Measurements from ENCODE around the gene MAML3.

Gene MAML3

DNA sequence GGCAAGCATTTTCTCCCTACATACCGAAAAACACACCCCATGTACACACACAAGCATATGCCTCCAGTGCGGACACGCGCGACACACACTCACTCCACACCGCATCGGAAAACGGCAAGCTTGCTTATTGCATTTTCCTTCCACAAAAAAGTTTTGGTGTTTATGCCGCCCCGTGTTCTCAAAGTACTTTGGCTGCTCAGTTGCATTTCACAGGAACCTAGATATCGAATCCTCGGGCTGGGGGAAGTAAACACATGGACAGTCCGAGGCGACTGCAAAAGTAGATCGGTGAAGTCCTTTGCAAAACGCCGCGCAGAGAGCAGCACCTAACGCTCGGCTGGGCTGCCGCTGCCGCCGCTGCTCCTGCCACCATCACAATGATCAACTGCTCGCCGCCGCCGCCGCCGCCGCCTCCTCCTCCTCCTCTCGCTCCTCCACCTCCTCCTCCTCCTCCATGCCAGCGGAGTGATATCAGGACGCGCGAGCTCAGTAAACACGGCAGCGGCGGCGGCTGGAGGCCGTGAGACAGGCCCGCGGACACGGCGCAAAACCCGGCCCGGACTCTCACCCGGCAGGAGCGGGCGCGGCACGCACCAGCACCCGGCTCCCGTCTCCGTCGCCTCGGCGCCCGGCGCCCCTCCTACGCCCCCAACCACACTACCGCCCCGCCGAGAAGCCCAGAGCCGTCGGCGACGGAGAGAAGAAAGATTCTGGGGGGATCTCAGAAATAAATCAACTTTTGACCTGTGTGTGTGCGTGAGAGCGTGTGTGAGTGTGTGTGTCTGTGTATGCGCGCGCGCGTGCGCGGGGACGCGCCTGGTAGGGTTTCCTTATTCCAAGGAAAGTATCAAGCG is at the start of gene MAML3:
MAML3 (minus strand) TSS at position 467 of the 854 bp plus-strand sequence. CDS start 857 bp downstream, outside the sequence.
- Mint-ChIP-seq H3K4me3 (peak within 1 kb of the TSS; percentile 87), H3K36me3 (ENCODE audit: low read depth) (no peaks in the 10 kb centered on the region), H3K4me1 (ENCODE audit: low read depth) (peaks cover 32% of the 10 kb centered on the region), H3K27me3 (ENCODE audit: low read depth) (peaks cover 74% of the 10 kb centered on the region), H3K27ac (peak within 1 kb of the TSS; percentile 72), H3K9me3 (no peaks in the 10 kb centered on the region)

DNA sequence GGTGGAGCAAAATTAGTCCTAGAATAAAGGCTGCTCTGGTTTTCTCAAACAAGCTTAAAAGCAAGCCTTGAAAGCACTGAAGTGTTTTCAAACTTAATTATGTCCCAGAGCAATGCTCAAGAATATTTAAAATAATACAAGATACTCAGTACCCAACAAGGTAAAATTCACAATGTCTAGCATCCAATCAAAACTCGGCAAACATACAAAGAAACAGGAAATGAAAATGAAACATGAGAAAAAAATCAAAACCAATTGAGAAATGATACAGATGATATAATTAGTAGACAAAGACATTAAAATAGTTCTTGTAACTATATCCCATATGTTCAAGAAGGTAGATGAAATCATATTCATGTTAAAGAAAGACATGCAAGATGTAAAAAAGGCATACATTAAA is 45.0 kb upstream of the MAML3 start:
- Mint-ChIP-seq H3K4me3 (no peak overlapping the region), H3K4me1 (ENCODE audit: low read depth) (no peaks in the 10 kb centered on the region), H3K9me3 (no peaks in the 10 kb centered on the region), H3K27me3 (ENCODE audit: low read depth) (peaks cover 39% of the 10 kb centered on the region), H3K36me3 (ENCODE audit: low read depth) (no peaks in the 10 kb centered on the region), H3K27ac (no peak overlapping the region)

DNA sequence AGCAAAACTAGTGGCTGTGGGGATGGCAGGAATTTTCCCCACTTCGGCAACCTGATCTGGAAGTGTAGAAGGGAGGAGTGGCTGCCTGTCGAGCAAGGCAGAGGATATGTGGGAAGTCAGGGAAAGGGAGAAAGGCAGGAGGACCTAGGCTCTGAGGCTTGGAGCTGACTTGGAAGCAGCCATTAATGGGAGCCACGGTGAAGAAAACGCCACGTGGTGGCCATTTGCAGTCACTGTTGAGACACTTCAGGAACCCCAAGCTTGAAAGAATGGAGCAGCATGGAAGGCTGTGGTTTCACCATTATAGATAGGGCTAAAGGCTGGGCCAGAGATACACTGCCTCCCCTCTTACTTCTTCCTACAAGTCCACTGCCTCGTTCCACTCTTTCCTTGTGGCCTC is 41.8 kb upstream of the MAML3 start:
- Mint-ChIP-seq H3K9me3 (no peaks in the 10 kb centered on the region), H3K4me3 (no peak overlapping the region), H3K4me1 (ENCODE audit: low read depth) (no peaks in the 10 kb centered on the region), H3K36me3 (ENCODE audit: low read depth) (no peaks in the 10 kb centered on the region), H3K27ac (no peak overlapping the region), H3K27me3 (ENCODE audit: low read depth) (peaks cover 39% of the 10 kb centered on the region)

- H3K9me3 Mint-ChIP-seq, result no peaks in the 10 kb centered on the region
- H3K27ac Mint-ChIP-seq, result no peak overlapping the region
- peaks cover 33% of the 10 kb centered on the region for H3K27me3 Mint-ChIP-seq (ENCODE audit: low read depth)
- no peak overlapping the region for H3K4me3 Mint-ChIP-seq
- H3K36me3 Mint-ChIP-seq (ENCODE audit: low read depth), result no peaks in the 10 kb centered on the region
- no peaks in the 10 kb centered on the region for H3K4me1 Mint-ChIP-seq (ENCODE audit: low read depth)
Observed at GRCh38 chr4:140189805-140190204, 35.8 kb upstream of the MAML3 start.

DNA sequence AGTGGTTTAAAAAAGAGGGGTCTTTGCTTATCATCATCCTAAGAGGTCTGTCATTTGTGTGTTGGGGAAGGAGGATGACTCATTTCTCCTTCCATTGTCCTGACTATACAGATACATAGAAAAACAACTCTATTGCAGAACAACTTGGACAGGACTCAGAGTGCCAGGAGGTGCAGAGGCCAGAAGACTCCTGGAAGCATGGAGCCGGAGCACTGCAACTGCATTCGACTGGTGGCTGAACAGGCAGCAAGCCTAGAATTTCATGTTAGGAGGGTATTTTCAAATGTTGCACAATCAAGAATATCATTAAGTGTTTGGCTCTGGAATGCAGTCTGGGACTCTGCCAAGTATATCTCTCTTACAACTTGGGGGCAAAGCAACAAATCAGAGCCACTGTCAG is 35.0 kb upstream of the MAML3 start:
- Mint-ChIP-seq H3K36me3 (ENCODE audit: low read depth) (no peaks in the 10 kb centered on the region), H3K4me3 (no peak overlapping the region), H3K27ac (no peak overlapping the region), H3K27me3 (ENCODE audit: low read depth) (peaks cover 39% of the 10 kb centered on the region), H3K4me1 (ENCODE audit: low read depth) (no peaks in the 10 kb centered on the region), H3K9me3 (no peaks in the 10 kb centered on the region)

GRCh38 chr4:140187316-140187695 is 33.3 kb upstream of the MAML3 start:
- Mint-ChIP-seq H3K27ac (no peak overlapping the region), H3K27me3 (ENCODE audit: low read depth) (peaks cover 39% of the 10 kb centered on the region), H3K36me3 (ENCODE audit: low read depth) (no peaks in the 10 kb centered on the region), H3K9me3 (no peaks in the 10 kb centered on the region), H3K4me1 (ENCODE audit: low read depth) (no peaks in the 10 kb centered on the region), H3K4me3 (no peak overlapping the region)

- H3K9me3 Mint-ChIP-seq, result no peaks in the 10 kb centered on the region
- peaks cover 39% of the 10 kb centered on the region for H3K27me3 Mint-ChIP-seq (ENCODE audit: low read depth)
- H3K4me3 Mint-ChIP-seq, result no peak overlapping the region
- no peaks in the 10 kb centered on the region for H3K36me3 Mint-ChIP-seq (ENCODE audit: low read depth)
- H3K4me1 Mint-ChIP-seq (ENCODE audit: low read depth), result no peaks in the 10 kb centered on the region
- no peak overlapping the region for H3K27ac Mint-ChIP-seq
Observed at GRCh38 chr4:140186651-140187315, 32.8 kb upstream of the MAML3 start.

DNA sequence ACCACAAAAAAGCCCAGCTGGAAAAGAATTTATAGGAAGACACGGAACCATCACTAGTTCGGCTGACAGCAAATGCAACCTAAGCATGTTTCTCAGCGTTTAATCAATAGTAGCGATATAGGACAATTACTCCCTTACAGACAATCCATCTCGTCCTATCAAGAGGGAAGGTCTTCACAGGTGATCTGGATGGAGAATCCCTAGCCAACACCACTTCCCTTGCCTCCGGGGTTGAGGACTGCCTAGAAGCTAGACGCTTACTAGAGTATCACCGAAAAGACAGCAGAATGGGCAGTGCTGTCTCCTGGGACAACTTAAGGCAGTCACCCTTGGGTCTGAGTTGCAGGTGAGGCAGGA is 32.1 kb upstream of the MAML3 start:
- H3K27ac Mint-ChIP-seq, result no peak overlapping the region
- no peaks in the 10 kb centered on the region for H3K36me3 Mint-ChIP-seq (ENCODE audit: low read depth)
- H3K9me3 Mint-ChIP-seq, result no peaks in the 10 kb centered on the region
- no peak overlapping the region for H3K4me3 Mint-ChIP-seq
- H3K27me3 Mint-ChIP-seq (ENCODE audit: low read depth), result peaks cover 39% of the 10 kb centered on the region
- H3K4me1 Mint-ChIP-seq (ENCODE audit: low read depth), result no peaks in the 10 kb centered on the region

DNA sequence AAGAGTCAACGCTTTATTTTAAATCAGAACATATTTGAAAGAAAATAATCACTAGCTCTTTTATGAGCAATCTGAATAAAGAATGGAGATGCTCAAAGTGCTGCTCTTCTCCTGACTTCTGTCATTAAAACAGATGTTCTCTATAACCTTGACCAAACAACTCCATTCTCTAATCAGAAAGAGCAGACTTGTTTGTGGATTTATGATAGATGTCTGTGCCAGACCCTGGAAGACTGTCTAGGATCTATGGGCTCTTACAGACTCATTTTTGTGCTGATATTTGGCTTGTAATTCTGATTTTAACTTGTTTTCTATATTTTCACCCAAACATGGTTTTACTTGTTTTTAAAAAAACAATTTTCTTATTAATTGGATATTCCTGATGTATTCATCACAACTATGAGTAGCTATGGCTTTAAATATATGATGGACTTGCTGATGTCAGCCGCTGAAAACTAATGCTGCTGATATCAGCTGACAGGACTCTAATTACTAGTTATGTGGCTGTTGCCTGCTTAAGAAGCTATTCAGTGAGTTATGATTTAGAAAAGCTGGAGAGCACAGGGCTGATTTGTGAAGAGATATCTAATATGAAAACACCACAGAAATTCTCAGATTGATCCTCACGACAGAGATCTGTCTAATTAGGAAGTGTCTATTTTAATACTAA is 31.6 kb upstream of the MAML3 start:
- no peaks in the 10 kb centered on the region for H3K36me3 Mint-ChIP-seq (ENCODE audit: low read depth)
- no peaks in the 10 kb centered on the region for H3K9me3 Mint-ChIP-seq
- no peak overlapping the region for H3K27ac Mint-ChIP-seq
- no peaks in the 10 kb centered on the region for H3K4me1 Mint-ChIP-seq (ENCODE audit: low read depth)
- H3K4me3 Mint-ChIP-seq, result no peak overlapping the region
- H3K27me3 Mint-ChIP-seq (ENCODE audit: low read depth), result peaks cover 43% of the 10 kb centered on the region

DNA sequence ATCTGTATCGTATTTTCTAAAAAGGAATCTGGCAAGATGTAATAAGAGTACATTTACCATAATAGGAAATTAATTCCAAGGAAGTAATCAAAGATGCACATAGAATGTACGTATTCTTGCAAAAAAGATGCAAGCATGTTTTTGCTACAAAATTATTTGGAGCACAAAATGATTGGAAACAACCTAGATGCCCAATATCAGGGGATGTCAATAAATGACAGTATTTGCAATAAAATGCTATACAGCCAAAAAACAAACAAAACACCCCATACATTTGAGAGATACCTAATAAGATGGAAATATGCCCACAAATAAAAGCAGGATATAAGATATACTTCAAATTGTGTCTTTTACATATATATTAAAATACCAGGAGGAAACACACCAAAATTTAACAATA is 29.3 kb upstream of the MAML3 start:
- Mint-ChIP-seq H3K27ac (no peak overlapping the region), H3K4me1 (ENCODE audit: low read depth) (no peaks in the 10 kb centered on the region), H3K27me3 (ENCODE audit: low read depth) (peaks cover 48% of the 10 kb centered on the region), H3K4me3 (no peak overlapping the region), H3K9me3 (no peaks in the 10 kb centered on the region), H3K36me3 (ENCODE audit: low read depth) (no peaks in the 10 kb centered on the region)

DNA sequence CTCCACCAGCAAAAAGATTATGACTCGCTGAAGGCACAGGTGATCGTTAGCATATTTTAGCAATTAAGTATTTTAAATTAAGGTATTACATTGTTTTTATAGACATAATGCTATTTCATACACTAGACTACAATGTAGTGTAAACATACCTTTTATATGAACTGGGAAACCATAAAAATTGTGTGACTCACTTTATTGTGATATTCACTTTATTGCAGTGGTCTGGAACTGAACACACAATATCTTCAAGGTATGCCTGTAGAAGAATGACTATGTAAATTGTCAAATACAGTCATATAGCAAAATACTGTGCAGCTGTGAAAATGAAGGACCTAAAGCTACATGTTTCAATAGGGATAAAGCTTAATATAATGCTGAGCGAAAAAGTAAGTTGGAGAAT is 26.6 kb upstream of the MAML3 start:
- no peak overlapping the region for H3K27ac Mint-ChIP-seq
- H3K4me3 Mint-ChIP-seq, result no peak overlapping the region
- no peaks in the 10 kb centered on the region for H3K36me3 Mint-ChIP-seq (ENCODE audit: low read depth)
- H3K9me3 Mint-ChIP-seq, result no peaks in the 10 kb centered on the region
- peaks cover 48% of the 10 kb centered on the region for H3K27me3 Mint-ChIP-seq (ENCODE audit: low read depth)
- no peaks in the 10 kb centered on the region for H3K4me1 Mint-ChIP-seq (ENCODE audit: low read depth)

DNA sequence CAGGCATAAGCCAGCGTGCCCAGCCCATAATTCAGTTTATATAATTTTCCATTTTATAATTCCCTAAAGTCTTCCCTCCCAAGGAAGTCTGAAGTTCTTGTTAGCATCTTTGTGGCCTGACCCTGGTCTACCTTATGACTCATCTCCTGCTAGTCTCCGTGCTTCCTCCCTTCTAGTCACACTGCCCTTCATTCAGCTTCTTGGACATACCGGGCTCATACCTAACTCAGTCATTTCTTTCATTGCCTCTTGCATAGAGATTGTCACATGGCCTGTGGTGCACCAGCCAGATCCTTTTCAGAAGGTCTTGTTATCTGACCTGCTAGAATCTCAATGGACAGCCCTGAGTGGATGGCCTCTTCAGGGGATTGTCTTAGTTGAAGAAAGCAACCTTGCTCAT is 22.8 kb upstream of the MAML3 start:
- no peak overlapping the region for H3K4me3 Mint-ChIP-seq
- no peaks in the 10 kb centered on the region for H3K36me3 Mint-ChIP-seq (ENCODE audit: low read depth)

GRCh38 chr4:140174543-140174942 is 20.6 kb upstream of the MAML3 start:
- Mint-ChIP-seq H3K27ac (no peak overlapping the region), H3K4me3 (no peak overlapping the region)

More for the DNA sequence above, 22.8 kb upstream of the MAML3 start:
- Mint-ChIP-seq H3K9me3 (no peaks in the 10 kb centered on the region), H3K27me3 (ENCODE audit: low read depth) (peaks cover 53% of the 10 kb centered on the region), H3K27ac (no peak overlapping the region), H3K4me1 (ENCODE audit: low read depth) (no peaks in the 10 kb centered on the region)

DNA sequence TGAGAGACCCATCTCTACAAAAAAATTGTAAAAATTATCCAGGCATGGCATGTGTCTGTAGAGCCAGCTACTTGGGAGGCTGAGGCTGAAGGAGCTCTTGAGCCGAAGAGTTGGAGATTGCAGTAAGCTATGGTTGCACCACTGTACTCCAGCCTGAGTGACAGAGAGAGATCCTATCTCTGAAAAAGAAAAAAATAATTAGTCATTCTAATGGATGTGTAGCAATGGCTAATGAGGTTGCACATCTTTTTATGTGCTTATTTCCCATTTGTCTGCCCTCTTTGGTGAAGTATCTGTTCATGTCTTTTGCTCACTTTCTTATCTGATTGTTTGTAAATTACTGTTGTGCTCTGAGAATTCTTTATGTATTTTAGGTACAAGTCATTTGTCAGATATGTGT is 19.0 kb upstream of the MAML3 start:
- H3K4me3 Mint-ChIP-seq, result no peak overlapping the region
- no peaks in the 10 kb centered on the region for H3K4me1 Mint-ChIP-seq (ENCODE audit: low read depth)
- H3K27me3 Mint-ChIP-seq (ENCODE audit: low read depth), result peaks cover 40% of the 10 kb centered on the region
- no peaks in the 10 kb centered on the region for H3K36me3 Mint-ChIP-seq (ENCODE audit: low read depth)
- no peak overlapping the region for H3K27ac Mint-ChIP-seq
- H3K9me3 Mint-ChIP-seq, result no peaks in the 10 kb centered on the region

More at GRCh38 chr4:140174543-140174942, 20.6 kb upstream of the MAML3 start:
- Mint-ChIP-seq H3K36me3 (ENCODE audit: low read depth) (no peaks in the 10 kb centered on the region), H3K4me1 (ENCODE audit: low read depth) (no peaks in the 10 kb centered on the region), H3K27me3 (ENCODE audit: low read depth) (peaks cover 51% of the 10 kb centered on the region), H3K9me3 (no peaks in the 10 kb centered on the region)

- Mint-ChIP-seq H3K4me1 (ENCODE audit: low read depth) (no peaks in the 10 kb centered on the region), H3K36me3 (ENCODE audit: low read depth) (no peaks in the 10 kb centered on the region), H3K4me3 (no peak overlapping the region), H3K27ac (no peak overlapping the region), H3K9me3 (no peaks in the 10 kb centered on the region), H3K27me3 (ENCODE audit: low read depth) (peaks cover 31% of the 10 kb centered on the region)
Observed at GRCh38 chr4:140170299-140170698, 16.3 kb upstream of the MAML3 start.
